KMS-11 (cell line): Measurements from ENCODE around the gene KCNMB3.

Experiments used
- H2AFZ ChIP-seq: fragments of 200-600 bp; sonication (generic); 2 replicates; pipeline ENCODE4 v1.6.1; 2016; ENCODE audit warnings: antibody characterized with exemption, mixed run types, low read depth
- H3K27ac ChIP-seq: fragments of 200-600 bp; sonication (generic); 2 replicates; pipeline ENCODE4 v1.6.1; 2016; ENCODE audit warnings: mild to moderate bottlenecking, mixed run types
- H3K27me3 ChIP-seq: fragments of 200-600 bp; sonication (generic); 2 replicates; pipeline ENCODE4 v1.6.1; 2017; ENCODE audit warnings: mild to moderate bottlenecking, low read depth, mixed run types, moderate library complexity; ENCODE audit not compliant: insufficient read depth
- H3K36me3 ChIP-seq: fragments of 200-600 bp; sonication (generic); 2 replicates; pipeline ENCODE4 v1.6.1; 2017; ENCODE audit warnings: mild to moderate bottlenecking, mixed run types; ENCODE audit not compliant: insufficient read depth
- H3K4me1 ChIP-seq: fragments of 200-600 bp; sonication (generic); 2 replicates; pipeline ENCODE4 v1.6.1; 2016; ENCODE audit warnings: mild to moderate bottlenecking, low read depth, mixed run types; ENCODE audit not compliant: poor library complexity, severe bottlenecking
- H3K4me2 ChIP-seq: fragments of 200-600 bp; sonication (generic); 2 replicates; pipeline ENCODE4 v1.7.0; 2016; ENCODE audit warnings: mild to moderate bottlenecking, mixed run types
- H3K4me3 ChIP-seq: fragments of 200-600 bp; sonication (generic); IDR thresholded peaks from 2 replicates; pipeline ENCODE4 v1.6.1; 2017; ENCODE audit warnings: low read depth, low read length, mixed read lengths; ENCODE audit not compliant: insufficient read depth
- H3K79me2 ChIP-seq: fragments of 200-600 bp; sonication (generic); 2 replicates; pipeline ENCODE4 v1.6.1; 2016; ENCODE audit warnings: low read depth, mixed run types; ENCODE audit not compliant: insufficient read depth
- H3K9ac ChIP-seq: fragments of 200-600 bp; sonication (generic); 2 replicates; pipeline ENCODE4 v1.6.1; 2016; ENCODE audit warnings: mild to moderate bottlenecking, mixed run types
- H4K20me1 ChIP-seq: fragments of 200-600 bp; sonication (generic); 2 replicates; pipeline ENCODE4 v1.6.1; 2016; ENCODE audit warnings: mild to moderate bottlenecking, mixed run types; ENCODE audit not compliant: insufficient read depth
- TF ChIP-seq, protein P1 (sequence below): fragments of 200-600 bp; sonication (generic); conservative IDR thresholded peaks from 2 replicates; pipeline ENCODE4 v1.6.1; 2017; ENCODE audit warnings: low read depth, mild to moderate bottlenecking, antibody characterized with exemption, low read length, moderate library complexity, mixed read lengths

Gene KCNMB3

GRCh38 chr3:179292450-179292849, 41.5 kb upstream of the KCNMB3 start:
- Histone ChIP-seq H2AFZ (no peak overlapping the region), H3K4me3 (no peak overlapping the region), H3K4me2 (no peak overlapping the region), H3K4me1 (no peaks in the 10 kb centered on the region), H3K9ac (no peak overlapping the region), H3K79me2 (no peaks in the 10 kb centered on the region), H3K27me3 (no peaks in the 10 kb centered on the region), H4K20me1 (no peaks in the 10 kb centered on the region), H3K36me3 (no peaks in the 10 kb centered on the region), H3K27ac (no peak overlapping the region)
- TF ChIP-seq, protein P1, sequence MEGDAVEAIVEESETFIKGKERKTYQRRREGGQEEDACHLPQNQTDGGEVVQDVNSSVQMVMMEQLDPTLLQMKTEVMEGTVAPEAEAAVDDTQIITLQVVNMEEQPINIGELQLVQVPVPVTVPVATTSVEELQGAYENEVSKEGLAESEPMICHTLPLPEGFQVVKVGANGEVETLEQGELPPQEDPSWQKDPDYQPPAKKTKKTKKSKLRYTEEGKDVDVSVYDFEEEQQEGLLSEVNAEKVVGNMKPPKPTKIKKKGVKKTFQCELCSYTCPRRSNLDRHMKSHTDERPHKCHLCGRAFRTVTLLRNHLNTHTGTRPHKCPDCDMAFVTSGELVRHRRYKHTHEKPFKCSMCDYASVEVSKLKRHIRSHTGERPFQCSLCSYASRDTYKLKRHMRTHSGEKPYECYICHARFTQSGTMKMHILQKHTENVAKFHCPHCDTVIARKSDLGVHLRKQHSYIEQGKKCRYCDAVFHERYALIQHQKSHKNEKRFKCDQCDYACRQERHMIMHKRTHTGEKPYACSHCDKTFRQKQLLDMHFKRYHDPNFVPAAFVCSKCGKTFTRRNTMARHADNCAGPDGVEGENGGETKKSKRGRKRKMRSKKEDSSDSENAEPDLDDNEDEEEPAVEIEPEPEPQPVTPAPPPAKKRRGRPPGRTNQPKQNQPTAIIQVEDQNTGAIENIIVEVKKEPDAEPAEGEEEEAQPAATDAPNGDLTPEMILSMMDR: no peak

- Histone ChIP-seq H3K4me3 (no peak overlapping the region), H3K27me3 (no peaks in the 10 kb centered on the region), H3K4me2 (no peak overlapping the region), H3K4me1 (no peaks in the 10 kb centered on the region), H2AFZ (no peak overlapping the region), H3K79me2 (no peaks in the 10 kb centered on the region), H3K27ac (no peak overlapping the region), H4K20me1 (no peaks in the 10 kb centered on the region), H3K9ac (no peak overlapping the region), H3K36me3 (no peaks in the 10 kb centered on the region)
- TF ChIP-seq, protein P1: no peak
Measured at GRCh38 chr3:179289295-179289694, 38.4 kb upstream of the KCNMB3 start.

DNA sequence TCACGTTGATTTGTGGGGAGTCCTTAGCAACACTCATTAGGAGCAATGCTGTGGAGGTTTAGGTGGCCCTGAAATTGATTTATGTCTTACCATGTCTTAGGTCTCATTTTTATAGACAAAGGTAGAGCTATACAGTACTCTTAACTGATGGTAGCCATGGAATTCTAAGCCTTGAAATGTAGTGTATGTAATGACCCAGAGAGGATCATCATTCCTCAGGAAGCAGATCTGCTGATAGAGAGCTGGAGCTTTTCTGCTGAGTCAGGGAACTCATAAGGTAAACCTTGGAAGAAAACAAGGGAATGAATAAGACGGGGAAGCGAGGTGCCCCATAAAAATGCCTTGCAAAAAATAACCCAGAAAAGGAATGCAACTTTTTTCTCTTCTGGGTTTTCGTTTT, 37.9 kb upstream of the KCNMB3 start:
- H3K27ac ChIP-seq: no peak overlapping the region
- H3K36me3 ChIP-seq: no peaks in the 10 kb centered on the region
- no peaks in the 10 kb centered on the region for H3K4me1 ChIP-seq
- no peak overlapping the region for H3K4me3 ChIP-seq
- TF ChIP-seq, protein P1: no peak
- no peak overlapping the region for H3K9ac ChIP-seq
- H4K20me1 ChIP-seq: no peaks in the 10 kb centered on the region
- no peak overlapping the region for H2AFZ ChIP-seq
- H3K27me3 ChIP-seq: no peaks in the 10 kb centered on the region
- no peak overlapping the region for H3K4me2 ChIP-seq
- H3K79me2 ChIP-seq: no peaks in the 10 kb centered on the region

DNA sequence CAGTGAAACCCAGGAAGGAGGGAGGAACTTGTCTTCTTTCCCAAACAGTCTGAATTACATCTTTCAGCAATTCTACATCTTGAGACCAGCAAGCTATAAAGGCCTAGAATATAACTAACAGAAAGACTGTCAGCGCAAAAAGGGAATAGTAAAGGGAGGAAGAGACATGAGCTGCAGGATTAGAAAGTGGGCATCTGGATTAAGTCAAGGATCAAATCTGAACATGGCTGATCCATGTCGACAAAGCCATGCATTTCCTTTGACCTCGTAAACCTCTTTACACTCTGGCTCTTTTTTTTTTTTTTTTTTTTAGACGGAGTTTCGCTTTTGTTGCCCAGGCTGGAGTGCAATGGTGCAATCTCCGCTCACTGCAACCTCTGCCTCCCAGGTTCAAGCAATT, 35.4 kb upstream of the KCNMB3 start:
- H3K4me2 ChIP-seq: no peak overlapping the region
- H3K4me3 ChIP-seq: no peak overlapping the region
- no peak overlapping the region for H3K27ac ChIP-seq
- no peaks in the 10 kb centered on the region for H3K36me3 ChIP-seq
- no peaks in the 10 kb centered on the region for H3K4me1 ChIP-seq
- TF ChIP-seq, protein P1: no peak
- H3K79me2 ChIP-seq: no peaks in the 10 kb centered on the region
- no peaks in the 10 kb centered on the region for H4K20me1 ChIP-seq
- H3K9ac ChIP-seq: no peak overlapping the region
- H2AFZ ChIP-seq: no peak overlapping the region
- no peaks in the 10 kb centered on the region for H3K27me3 ChIP-seq
